DND-41 (cell line): ENCODE measurements around the gene CDC37.

Source experiments
- ATAC-seq: fragments of 200-7000 bp; cut with Tn5 transposase; 3 replicates; pipeline ENCODE4 v1.9.1; 2021; ENCODE audit warnings: low read depth; ENCODE audit not compliant: insufficient read depth
- DNase-seq: peaks from one replicate; pipeline ENCODE4 v3.0.0-alpha.2; 2020
- H2AFZ ChIP-seq: 2 replicates; pipeline ENCODE4 v1.6.0; 2012; ENCODE audit warnings: low read depth, low read length
- H3K27ac ChIP-seq: 2 replicates; pipeline ENCODE4 v1.5.1; 2012; ENCODE audit warnings: low read length, inconsistent platforms
- H3K27me3 ChIP-seq: fragments of 200-600 bp; sonication (generic); 2 replicates; pipeline ENCODE4 v1.6.0; 2012; ENCODE audit warnings: low read length, mild to moderate bottlenecking, inconsistent platforms; ENCODE audit not compliant: insufficient read depth, poor library complexity
- H3K36me3 ChIP-seq: 2 replicates; pipeline ENCODE4 v1.5.1; 2012; ENCODE audit warnings: low read length, inconsistent platforms; ENCODE audit not compliant: insufficient read depth
- H3K4me1 ChIP-seq: 2 replicates; pipeline ENCODE4 v1.5.1; 2012; ENCODE audit warnings: mild to moderate bottlenecking, low read length; ENCODE audit not compliant: insufficient read depth
- H3K4me2 ChIP-seq: 2 replicates; pipeline ENCODE4 v1.6.0; 2012; ENCODE audit warnings: mild to moderate bottlenecking, moderate library complexity, low read length, inconsistent platforms; ENCODE audit not compliant: insufficient read depth
- H3K4me3 ChIP-seq, 2 experiments: fragments of 200-600 bp in 1 of 2; shearing (Covaris generic) in 1 of 2; 2 replicates each; pipeline ENCODE4 v1.5.1; 2012 to 2016; ENCODE audit warnings: inconsistent platforms in 2 of 2, low read length in 2 of 2, mild to moderate bottlenecking in 2 of 2, low read depth in 1 of 2, moderate library complexity in 1 of 2
- H3K79me2 ChIP-seq: 2 replicates; pipeline ENCODE4 v1.6.0; 2012; ENCODE audit warnings: low read length, inconsistent platforms; ENCODE audit not compliant: insufficient read depth
- H3K9ac ChIP-seq: 2 replicates; pipeline ENCODE4 v1.6.0; 2012; ENCODE audit warnings: low read depth, mild to moderate bottlenecking, inconsistent platforms, low read length, moderate library complexity
- H3K9me3 ChIP-seq: 2 replicates; pipeline ENCODE4 v1.5.1; 2012; ENCODE audit warnings: low read length, moderate library complexity, mild to moderate bottlenecking, inconsistent platforms; ENCODE audit not compliant: insufficient read depth, severe bottlenecking
- H4K20me1 ChIP-seq: 2 replicates; pipeline ENCODE4 v1.6.0; 2012; ENCODE audit warnings: low read length; ENCODE audit not compliant: insufficient read depth
- CTCF ChIP-seq: IDR thresholded peaks from 2 replicates; pipeline ENCODE4 v1.5.1; 2012; ENCODE audit warnings: borderline replicate concordance, low read length, moderate library complexity, mild to moderate bottlenecking; ENCODE audit not compliant: poor library complexity, severe bottlenecking; ENCODE audit errors: extremely low read depth
- EZH2 ChIP-seq: IDR thresholded peaks from 3 replicates; pipeline ENCODE4 v1.6.1; 2012; ENCODE audit warnings: borderline replicate concordance, low read depth, mild to moderate bottlenecking, moderate library complexity, low read length, inconsistent platforms; ENCODE audit not compliant: severe bottlenecking

The CDC37 gene

GRCh38 chr19:10344780-10345179 lies 58.6 kb downstream of the CDC37 start:
- Histone ChIP-seq H3K9me3 (no peaks in the 10 kb centered on the region), H3K4me1 (peaks cover 11% of the 10 kb centered on the region), H3K9ac (no peak overlapping the region), H3K27me3 (no peaks in the 10 kb centered on the region), H3K4me2 (no peak overlapping the region), H3K79me2 (no peaks in the 10 kb centered on the region; the same call in 1 of the 2 replicates), H4K20me1 (no peaks in the 10 kb centered on the region), H3K4me3 (no peak overlapping the region), H3K27ac (no peak overlapping the region), H3K36me3 (no peaks in the 10 kb centered on the region; the same call in 1 of the 2 replicates), H2AFZ (no peak overlapping the region)
- DNase-seq, result no peak
- ATAC-seq, result no peak
- TF ChIP-seq CTCF (no peak), EZH2 (no peak)

DNA sequence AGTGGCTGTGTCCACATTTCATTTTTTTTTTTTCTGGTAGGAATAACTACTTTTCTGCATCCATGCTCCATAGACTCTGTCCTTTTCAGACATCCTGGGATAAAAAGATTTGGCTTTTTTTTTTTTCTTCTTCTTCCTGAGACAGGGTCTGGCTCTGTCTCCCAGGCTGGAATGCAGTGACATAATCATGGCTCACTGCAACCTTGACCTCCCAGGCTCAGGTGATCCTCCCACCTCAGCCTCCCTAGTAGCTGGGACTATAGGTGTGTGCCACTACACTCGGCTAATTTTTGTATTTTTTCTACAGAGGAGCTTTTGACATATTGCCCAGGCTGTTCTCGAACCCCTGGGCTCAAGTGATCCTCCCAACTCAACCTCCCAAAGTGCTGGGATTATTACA lies 59.8 kb downstream of the CDC37 start:
- Histone ChIP-seq H3K27ac (no peak overlapping the region), H3K4me3 (no peak overlapping the region), H3K27me3 (no peaks in the 10 kb centered on the region), H3K4me2 (no peak overlapping the region), H3K79me2 (peaks cover 2% of the 10 kb centered on the region; the same call in 1 of the 2 replicates), H2AFZ (no peak overlapping the region), H3K4me1 (peaks cover 24% of the 10 kb centered on the region), H3K9me3 (no peaks in the 10 kb centered on the region), H3K9ac (no peak overlapping the region), H3K36me3 (no peaks in the 10 kb centered on the region), H4K20me1 (no peaks in the 10 kb centered on the region)
- no peak for ATAC-seq
- TF ChIP-seq EZH2 (no peak), CTCF (no peak)
- no peak for DNase-seq
